PC-3 (cell line): ENCODE data around the gene GRIA1.

Source experiments
- CTCF ChIP-seq: fragments of 300-600 bp; sonication (generic); conservative IDR thresholded peaks from 2 replicates; pipeline ENCODE4 v1.5.1; 2017; ENCODE audit warnings: antibody characterized with exemption, low read depth, mild to moderate bottlenecking, low read length
- EZH2 ChIP-seq: fragments of 300-600 bp; sonication (generic); IDR thresholded peaks from one replicate; pipeline ENCODE4 v1.6.1; 2017; ENCODE audit warnings: antibody characterized with exemption, mild to moderate bottlenecking, low read length; ENCODE audit not compliant: unreplicated experiment

GRCh38 chr5:153699035-153699434, 208.6 kb downstream of the GRIA1 start:
- TF ChIP-seq EZH2 (no peak), CTCF (no peak)
